Left kidney (tissue), 2 donors: Measurements from ENCODE around the gene ATAD3A. TPM values are rescaled to one million over a fixed set of nuclear protein-coding genes. Genes with fewer than 3 reads are reported as not detected.
"Not testable (repeated sequence)": the region's sequence is repeated elsewhere in the genome, so short reads cannot be mapped to it uniquely, and the experiment has no call there.

ENCODE experiments used
- DNase-seq: peaks from one replicate; pipeline ENCODE4 v3.0.0-alpha.2; 2013
- polyA plus RNA-seq: library from polyadenylated mRNA; unstranded; fragments of 120-200 nt; gene quantifications from one replicate; pipeline ENCODE4 v1.2.1, GENCODE V29; 2013; ENCODE audit not compliant: insufficient read length

ATAD3A gene
- polyA plus RNA-seq, 1 donor = 21.5 TPM

DNA sequence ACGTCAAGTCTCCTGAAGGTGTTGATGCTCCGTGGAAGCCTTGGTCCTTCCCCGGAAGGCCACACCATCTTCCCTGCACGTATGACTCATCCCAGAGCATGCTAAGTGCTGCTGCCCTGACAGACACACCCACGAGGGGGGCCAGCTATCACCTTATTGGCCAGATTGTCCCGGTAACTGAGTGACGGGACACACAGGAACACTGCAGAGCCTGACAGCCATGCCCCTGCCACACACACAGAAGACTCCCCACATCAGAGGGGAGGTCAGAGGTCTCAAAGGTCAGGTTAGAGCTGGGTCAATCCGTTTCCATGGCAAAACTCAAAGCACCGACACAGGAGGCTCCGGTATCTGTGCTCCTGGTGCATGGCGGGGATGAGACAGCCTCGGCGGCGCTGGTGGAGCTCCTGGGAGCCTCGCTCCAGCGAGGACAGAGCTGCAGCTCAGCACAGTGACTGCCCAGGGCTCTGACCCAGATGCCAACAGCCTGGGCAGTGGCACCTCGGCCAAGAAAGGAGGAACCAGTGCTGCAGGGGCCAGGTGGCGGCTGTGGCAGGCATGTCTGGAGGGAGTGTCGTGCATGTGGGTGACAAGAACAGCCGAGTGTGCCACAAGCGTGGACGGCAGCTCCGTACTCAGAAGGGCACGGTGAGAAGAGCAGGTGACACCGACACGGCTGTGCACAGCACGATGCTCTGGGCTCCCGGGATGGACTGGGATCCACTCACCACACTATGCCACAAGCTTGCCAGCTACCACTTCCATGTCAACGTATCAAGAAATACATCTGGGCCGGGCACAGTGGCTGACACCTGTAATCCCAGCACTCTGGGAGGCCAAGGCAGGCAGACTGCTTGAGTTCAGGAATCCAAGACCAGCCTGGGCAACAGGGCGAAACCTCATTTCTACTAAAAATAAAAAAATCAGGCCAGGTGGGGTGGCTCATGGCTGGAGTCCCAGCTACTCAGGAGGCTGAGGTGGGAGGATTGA is 43.3 kb downstream of the ATAD3A start:
- no peak for DNase-seq

GRCh38 chr1:1556505-1556904 is 44.5 kb downstream of the ATAD3A start:
- no peak for DNase-seq

DNA sequence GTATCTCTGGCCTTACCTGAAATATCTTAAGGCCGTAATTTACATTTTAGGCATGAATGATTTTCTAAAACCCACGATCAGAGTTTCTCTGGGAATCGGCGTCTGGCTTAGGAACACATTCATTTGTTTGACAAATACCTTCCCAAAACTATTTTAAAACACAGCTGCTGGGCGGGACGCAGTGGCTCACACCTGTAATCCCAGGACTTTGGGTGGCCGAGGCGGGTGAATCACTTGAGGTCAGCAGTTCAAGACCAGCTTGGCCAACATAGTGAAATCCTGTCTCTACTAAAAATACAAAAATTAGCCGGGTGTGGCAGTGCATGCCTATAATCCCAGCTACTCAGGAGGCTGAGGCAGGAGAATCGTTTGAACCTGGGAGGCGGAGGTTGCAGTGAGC is 45.0 kb downstream of the ATAD3A start:
- DNase-seq = not testable (repeated sequence)

GRCh38 chr1:1557688-1558087 is 45.7 kb downstream of the ATAD3A start:
- not testable (repeated sequence) for DNase-seq

GRCh38 chr1:1558591-1558990 is 46.6 kb downstream of the ATAD3A start:
- DNase-seq = no peak

DNA sequence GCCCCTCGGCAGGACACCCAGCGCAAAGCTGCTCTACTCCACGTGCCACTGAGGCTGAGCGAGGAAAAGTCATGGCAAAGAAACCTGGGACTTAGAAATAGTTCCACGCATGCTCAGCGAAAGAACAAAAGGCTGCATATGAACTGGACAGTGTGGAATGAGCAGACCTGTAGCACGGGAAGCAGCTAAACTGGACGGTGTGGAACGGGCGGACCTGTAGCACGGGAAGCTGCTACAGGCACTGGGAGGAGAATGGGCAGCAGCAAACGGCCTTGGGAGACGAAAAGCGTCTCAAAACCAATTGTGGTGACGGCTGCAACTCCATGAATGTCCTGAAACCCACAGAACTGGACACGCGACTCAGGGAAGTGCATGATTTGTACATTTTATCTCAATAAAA is 47.1 kb downstream of the ATAD3A start:
- no peak for DNase-seq

DNA sequence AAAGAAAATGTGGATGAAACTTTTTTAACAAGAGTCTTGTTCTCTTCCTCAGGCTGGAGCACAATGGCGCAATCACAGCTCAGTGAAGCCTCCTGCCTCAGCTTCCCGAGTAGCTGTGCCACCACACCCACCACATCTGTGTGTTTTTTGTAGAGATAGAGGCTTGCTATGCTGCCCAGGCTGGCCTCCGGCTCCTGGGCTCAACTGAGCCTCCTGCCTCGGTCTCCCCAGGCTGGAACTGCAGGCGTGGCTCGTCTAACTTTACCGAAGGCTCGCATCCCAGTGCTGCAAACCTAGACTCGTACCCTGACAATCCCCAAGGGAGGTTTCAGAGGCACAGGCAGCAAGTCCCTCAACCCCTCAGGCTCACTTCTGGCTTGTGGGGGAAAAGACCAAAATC is 48.2 kb downstream of the ATAD3A start:
- DNase-seq = no peak

DNA sequence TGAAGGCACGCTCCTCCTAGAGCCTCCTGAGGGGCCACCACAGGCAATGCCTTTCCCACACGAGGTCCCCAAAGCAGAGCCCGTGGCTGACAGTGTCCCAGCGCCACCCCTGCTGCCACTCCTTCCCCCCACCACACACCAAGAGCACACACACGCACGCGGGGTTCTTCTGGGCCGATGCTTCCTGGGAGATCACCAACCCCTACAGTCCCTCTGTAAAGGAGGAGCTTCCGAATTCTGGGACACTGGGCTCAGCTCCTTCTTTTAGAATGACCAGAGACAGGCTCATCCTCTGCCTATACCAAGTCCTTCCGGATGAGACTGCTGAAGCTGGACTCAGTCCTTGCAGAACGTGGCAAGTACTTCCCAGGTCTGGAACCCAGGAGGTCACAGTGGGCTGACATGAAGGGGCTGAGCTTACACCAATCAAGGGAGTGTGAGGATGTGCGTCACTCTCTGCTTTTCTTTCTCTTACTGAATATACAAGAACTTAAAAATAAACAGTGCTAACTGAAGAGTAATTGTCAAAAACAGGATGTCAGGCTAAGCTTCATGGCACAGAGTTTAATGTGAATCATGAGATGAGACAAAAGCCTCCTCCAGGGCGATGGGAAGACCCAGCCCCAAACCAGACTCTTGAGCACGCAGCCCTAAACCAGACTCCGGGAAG is 50.0 kb downstream of the ATAD3A start:
- DNase-seq = no peak

- no peak for DNase-seq
These were observed 50.7 kb downstream of the ATAD3A start for GRCh38 chr1:1562556-1563195.

DNA sequence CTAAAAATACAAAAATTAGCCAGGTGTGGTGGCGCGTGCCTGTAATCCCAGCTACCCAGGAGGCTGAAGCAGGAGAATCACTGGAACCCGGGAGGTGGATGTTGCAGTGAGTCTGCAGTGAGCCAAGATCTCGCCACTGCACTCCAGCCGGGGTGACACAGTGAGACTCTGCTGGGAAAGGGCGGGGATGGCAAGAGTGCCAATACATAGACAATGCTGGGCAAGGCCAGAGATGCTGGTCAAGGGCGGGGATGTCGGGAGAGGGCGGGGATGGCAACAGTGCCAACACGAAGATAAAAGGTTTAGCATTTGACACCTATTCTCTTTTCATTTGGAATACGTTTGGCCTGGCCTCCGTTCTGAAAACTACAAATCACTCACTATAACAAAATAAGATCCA is 51.7 kb downstream of the ATAD3A start:
- DNase-seq = no peak

DNA sequence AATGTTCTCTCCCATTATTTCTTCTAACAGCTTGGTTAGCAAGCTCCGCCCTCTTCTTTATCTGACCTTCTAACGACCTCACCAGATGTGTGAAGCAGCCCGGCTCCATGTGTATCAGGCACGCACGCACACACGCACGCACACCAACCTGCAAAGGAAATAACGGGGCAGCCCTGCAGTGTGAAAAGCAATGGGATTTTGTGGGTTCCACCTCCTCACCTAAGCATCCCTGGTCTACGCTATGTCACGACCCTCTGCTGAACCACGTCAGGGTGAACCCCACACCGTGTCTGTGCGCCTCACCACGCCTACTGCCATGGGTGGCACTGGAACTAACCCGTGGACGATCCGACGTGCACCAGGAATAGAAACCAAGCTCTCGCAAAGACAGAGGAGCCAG is 52.3 kb downstream of the ATAD3A start:
- no peak for DNase-seq

DNA sequence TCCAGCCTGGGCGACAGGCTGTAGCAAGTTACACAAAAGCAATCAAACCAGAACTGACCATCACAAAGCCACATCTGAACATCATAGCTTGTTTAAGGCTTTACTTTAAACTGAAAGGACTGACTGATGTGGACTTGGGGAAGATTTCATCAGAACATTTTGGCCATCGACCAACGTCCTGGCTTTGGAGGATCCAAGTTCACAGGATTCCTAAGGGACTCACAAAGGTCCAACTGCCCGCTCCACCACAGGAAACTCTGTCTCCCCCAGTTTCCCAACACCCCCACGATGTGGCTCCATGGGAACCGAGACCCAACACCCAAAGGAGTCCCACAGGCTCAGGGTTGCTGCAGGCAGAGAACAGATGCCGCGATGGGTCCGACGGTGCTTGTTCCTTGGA is 53.4 kb downstream of the ATAD3A start:
- no peak for DNase-seq

- DNase-seq = no peak
These were observed 55.4 kb downstream of the ATAD3A start for GRCh38 chr1:1567152-1567875.

DNA sequence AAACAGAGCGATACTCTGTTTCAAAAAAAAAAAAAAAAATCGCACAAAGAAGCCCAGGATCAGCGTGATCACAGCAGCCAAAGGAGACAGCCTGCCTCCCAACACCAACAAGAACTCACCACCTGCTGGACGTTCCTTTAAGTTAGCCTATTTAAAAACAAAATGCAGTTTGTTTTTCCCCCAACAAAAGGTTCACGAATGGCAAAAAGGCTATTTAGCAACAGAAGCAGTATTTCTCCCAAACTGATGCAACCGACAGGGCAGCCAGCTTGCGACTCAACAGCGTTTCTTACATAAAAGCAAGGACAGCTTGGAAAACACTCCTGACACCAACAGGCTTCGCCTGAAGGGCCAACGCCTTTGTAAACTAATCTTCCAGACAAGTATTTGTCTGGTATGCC is 55.9 kb downstream of the ATAD3A start:
- no peak for DNase-seq

DNA sequence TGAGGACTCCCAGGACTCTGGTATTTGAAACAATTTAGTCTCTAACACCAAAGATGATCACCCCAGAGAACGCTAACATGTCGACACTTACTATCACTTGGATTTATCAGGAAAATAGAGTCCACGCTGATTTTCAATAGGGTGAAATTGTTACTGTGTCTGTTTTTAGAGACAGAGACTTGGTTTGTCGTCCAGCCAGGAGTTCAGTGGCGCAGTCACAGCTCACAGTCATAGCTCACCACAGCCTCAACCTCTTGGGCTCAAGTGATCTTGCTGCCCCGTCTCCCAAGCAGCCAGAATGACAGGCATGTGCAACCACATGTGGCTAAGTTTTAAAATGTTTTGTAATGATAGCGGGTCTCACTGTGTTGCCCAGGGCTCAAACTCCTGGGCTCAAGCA is 57.4 kb downstream of the ATAD3A start:
- no peak for DNase-seq

- DNase-seq = peak; percentile 77
These were observed 62.1 kb downstream of the ATAD3A start for GRCh38 chr1:1573843-1574720.

- peak; percentile 91 for DNase-seq
These were observed 63.0 kb downstream of the ATAD3A start, which contains the start of gene SSU72 for GRCh38 chr1:1574721-1575537. SSU72 (minus strand) TSS chr1:1574863; CDS start chr1:1574557, 306 bp downstream.

GRCh38 chr1:1577367-1578011 is 65.5 kb downstream of the ATAD3A start:
- DNase-seq = no peak

DNA sequence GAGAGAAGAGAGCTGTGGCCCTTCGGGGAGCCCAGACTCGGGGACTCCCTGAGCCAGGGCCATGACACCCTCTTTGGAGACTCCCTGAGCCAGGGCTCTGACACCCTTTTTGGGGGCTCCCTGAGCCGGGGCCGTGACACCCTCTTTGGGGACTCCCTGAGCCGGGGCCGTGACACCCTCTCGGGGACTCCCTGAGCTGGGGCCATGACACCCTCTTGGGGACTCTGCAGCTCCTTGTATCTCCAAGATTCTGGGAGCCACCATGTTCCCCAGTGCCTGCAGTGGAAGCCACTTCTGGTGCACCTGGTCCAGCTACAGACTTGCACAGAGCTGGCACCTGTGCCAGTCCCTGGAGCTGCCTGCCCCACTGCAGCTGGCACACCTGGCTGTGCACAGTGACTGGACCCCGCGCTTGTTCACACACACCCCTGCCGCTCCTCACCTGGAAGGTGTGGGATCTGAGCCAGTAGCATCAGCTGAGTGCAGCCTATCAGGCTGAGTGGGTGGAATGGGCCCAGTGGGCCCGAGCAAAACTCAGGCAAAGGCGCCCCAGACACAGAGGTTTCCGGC is 66.5 kb downstream of the ATAD3A start:
- no peak for DNase-seq
